Measurements from ENCODE around the gene NCOA5.
"Not testable (repeated sequence)": the region's sequence is repeated elsewhere in the genome, so short reads cannot be mapped to it uniquely, and the experiment has no call there.

The NCOA5 gene

GRCh38 chr20:46120136-46120535, 30.4 kb upstream of the NCOA5 start:
- DNase-seq (ENCODE audit: low spot score) = no peak

DNA sequence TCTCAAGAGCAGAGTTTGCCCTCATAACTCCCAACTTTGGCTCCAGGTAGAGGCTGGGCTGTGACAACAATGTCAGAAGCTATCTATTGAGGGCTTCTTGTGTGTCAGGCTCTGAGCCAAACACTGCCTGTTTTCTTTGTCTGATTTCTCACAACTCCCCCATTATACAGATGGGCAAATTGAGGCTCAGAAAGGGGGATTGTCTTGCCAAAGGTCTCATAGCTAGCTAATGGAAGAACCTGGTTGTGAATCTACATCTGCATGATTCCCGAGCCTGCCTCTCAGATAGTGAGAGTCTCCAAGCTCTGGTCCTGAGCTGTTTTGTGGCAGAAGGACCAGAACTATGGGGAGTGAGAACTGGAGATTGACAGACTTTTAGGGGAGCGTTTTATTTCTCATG, 29.8 kb upstream of the NCOA5 start:
- DNase-seq (ENCODE audit: low spot score) = no peak

- DNase-seq (ENCODE audit: low spot score) = no peak
These were observed 29.3 kb upstream of the NCOA5 start for GRCh38 chr20:46119028-46119546.

DNA sequence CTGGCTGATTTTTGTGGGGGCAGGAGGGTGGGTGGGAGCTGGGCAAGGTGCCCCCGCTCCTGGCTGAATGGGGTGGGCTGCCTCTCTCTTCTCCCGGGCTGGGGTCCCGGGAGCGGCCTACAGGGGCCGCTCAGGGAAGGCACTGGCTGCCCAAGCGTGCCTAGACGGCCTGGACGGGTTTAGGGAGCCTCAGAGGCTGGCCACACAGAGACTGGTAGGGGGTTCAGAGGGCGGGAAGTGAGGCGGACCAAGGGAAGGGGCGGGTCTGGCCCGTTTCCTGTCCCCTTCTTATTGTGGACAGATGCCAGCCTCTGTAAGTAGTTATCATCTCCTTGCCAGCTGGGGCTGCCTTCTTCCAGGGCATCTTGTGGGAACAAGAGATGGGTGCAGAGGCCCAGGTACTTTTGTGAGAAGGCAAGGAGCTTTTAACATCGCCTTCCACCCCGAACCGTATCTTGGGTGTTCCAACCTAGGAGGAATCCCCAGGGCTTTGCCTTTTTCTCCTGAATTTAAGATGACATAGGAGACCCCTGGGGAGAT, 28.8 kb upstream of the NCOA5 start:
- DNase-seq (ENCODE audit: low spot score) = no peak

GRCh38 chr20:46117704-46118467, 28.1 kb upstream of the NCOA5 start, which contains the start of gene CD40:
CD40 (plus strand) TSS chr20:46118314; CDS start chr20:46118344, 30 bp downstream.
- DNase-seq (ENCODE audit: low spot score) = peak; percentile 62

DNA sequence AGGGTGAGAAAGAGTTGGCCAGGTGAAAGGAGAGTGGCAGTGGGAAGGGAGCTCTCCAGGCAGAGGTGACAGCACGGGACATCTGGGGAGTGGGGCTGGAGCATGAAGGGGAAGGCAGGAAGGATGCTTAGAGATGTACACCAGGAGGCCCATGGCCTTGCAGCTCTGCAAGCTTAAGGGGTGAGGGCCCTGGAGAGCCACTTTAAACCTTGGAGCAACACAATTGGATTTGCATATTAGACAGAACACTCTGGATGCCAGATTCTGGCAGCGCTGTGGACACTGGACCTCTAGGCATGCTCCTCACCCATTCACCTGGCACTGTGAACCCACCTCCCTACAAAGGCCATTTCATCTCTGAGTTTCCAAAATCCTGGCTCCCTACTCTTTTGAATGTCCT, 24.7 kb upstream of the NCOA5 start:
- DNase-seq (ENCODE audit: low spot score) = no peak

DNA sequence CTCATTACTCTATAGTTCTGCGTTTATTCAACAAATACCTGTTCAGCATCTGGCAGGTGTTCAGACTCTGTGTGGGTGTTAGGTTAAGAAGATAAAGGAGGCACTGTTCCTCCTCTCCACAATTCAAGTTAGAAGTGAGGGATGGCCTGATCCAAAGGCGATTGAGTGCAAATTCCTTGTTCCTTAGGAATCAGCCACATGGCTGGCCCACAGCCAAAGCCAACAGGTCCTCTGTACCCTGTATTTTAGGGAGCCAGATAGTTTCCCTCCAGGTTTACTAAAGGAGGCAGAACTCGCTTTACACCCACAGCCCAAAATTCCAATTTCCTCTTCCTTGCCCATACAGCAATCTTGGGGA, 23.3 kb upstream of the NCOA5 start:
- no peak for DNase-seq (ENCODE audit: low spot score)

GRCh38 chr20:46112430-46113112, 22.8 kb upstream of the NCOA5 start:
- DNase-seq (ENCODE audit: low spot score) = no peak

DNA sequence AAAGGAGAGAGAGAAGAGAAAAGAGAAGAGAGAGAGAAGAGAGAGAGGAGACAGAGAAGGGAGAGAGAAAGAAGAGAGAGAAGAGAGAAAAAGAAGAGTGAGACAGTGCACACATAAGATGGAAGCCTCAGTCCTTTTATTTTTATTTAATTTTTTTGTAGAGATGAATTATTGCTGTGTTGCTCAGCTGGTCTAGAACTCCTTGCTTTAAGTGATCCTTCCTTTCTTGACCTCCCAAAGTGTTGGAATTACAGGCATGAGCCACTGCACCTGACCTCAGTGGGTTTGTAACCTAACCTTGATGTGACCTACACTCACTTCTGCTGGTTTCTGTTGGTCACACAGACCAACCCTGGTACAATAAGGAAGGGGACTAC, 22.1 kb upstream of the NCOA5 start:
- no peak for DNase-seq (ENCODE audit: low spot score)

DNA sequence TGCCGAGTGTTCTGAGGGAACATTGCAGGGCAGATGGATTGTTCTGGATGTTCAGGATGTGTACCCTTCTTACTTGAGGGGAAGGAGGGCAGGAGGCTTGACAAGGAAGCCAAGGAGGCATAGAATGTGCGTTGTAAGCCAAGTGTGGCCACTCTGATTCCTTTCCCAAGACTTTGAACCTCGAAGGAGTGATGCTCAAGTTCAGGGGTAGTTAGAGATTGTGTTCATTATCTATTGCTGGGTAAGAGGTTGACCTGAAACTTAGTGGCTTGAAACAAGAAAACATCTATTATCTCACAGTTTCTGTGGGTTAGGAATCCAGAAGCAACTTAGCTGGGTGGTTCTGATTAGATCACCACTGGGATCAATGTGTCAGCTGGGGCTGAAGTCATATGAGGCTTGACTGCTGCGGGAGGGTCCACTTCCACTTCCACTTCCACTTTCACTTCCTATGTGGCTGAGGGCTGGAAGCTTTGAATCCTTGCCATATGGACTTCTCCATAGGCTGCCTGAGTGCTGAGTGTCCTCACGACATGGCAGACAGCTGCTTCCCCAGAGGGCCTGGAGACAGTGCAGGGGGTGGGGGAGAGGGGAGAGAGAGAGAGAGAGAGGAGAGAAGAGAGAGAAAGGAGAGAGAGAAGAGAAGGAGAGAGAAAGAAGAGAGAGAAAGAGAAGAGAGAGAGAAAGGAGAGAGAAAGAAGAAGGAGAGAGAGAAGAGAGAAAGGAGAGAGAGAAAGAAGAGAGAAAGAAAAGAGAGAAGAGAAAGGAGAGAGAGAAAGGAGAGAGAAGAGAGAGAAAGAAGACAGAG, 21.5 kb upstream of the NCOA5 start:
- no peak for DNase-seq (ENCODE audit: low spot score)

GRCh38 chr20:46108976-46109375, 19.2 kb upstream of the NCOA5 start:
- no peak for DNase-seq (ENCODE audit: low spot score)

DNA sequence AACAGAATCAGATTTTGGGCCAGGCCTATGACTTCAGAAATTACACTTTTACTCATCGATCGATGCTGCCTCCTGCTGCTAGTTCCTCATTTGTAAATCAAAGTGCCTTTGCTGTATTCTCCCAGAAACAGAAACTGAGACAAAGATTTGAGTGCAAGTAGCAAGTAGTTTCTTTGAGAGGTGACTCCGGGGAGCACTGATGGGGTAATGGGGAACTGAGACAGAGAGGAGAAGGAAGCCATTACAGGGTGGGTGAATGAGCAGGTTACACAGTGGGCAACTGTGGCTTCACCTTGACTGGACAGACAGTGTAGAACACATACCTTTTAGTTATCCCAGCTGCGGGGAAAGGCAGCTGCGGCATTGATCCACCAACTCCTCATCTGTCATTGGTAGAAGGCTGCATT, 18.7 kb upstream of the NCOA5 start:
- no peak for DNase-seq (ENCODE audit: low spot score)

GRCh38 chr20:46107061-46107460, 17.3 kb upstream of the NCOA5 start:
- DNase-seq (ENCODE audit: low spot score) = no peak

DNA sequence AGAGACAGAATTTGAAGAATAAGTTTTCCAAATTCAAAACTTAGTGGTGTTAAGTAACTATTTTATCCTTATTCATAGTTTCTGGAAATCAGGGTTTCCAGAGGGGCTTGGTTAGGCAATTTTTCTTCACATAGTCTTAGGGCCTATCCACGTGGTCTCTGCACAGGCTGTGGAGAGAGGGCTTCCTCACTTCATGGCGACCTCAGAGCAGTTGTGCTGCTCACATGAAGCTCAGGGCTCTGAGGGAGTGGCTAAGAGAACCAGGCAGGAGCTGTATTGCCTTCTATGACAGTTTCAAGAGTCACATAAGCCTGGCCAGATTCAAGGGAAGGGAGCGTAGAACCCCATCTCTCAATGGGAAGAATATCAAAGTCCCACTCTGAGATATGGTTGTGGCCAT, 14.5 kb upstream of the NCOA5 start:
- DNase-seq (ENCODE audit: low spot score) = no peak

- DNase-seq (ENCODE audit: low spot score) = no peak
These were observed 13.2 kb upstream of the NCOA5 start for GRCh38 chr20:46102940-46103339.

DNA sequence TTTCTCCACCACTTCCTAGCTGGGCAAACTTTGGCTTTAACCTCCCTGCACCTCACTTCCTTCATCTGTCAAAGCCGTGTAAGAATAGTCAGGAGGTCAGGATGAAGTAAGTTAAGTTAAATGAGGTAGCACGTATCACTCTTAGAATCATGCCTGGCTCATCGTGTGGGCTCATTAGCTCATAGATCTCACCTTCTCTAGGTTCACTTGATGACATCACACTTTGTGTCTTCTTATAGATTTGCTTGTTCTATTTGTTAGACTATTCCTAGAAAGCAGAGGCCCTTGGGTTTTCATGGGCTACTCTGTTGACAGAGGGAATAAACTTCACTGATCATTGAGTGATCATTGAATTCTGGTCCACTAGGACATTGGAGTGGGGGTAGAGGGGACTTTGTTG, 12.2 kb upstream of the NCOA5 start:
- no peak for DNase-seq (ENCODE audit: low spot score)

GRCh38 chr20:46100988-46101387, 11.2 kb upstream of the NCOA5 start:
- DNase-seq (ENCODE audit: low spot score) = no peak

DNA sequence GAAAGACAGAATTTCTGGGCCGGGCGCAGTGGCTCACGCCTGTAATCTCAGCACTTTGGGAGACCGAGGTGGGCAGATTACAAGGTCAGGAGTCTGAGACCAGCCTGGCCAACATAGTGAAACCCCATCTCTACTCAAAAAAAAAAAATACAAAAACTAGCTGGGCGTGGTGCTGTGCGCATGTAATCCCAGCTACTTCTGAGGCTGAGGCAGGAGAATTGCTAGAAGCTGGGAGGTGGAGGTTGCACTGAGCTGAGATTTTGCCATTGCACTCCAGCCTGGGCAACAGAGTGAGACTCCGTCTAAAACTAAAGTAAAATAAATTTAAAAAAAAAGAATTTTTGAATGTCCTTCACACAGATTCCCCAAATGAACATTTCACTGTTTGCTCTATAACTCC, 10.7 kb upstream of the NCOA5 start:
- not testable (repeated sequence) for DNase-seq (ENCODE audit: low spot score)

- no peak for DNase-seq (ENCODE audit: low spot score)
These were observed 9.9 kb upstream of the NCOA5 start for GRCh38 chr20:46099491-46100287.

GRCh38 chr20:46093531-46093930, 3.8 kb upstream of the NCOA5 start:
- DNase-seq (ENCODE audit: low spot score) = no peak
